NOMO-1 (cell line): Measurements from ENCODE around the gene QSOX2.

Experiments used
- DNase-seq, 2 experiments: peaks; one replicate each; lab custom pipeline; 2025; ENCODE audit not compliant: unreplicated experiment in 2 of 2; lab: John Stamatoyannopoulos, UW

The QSOX2 gene

DNA sequence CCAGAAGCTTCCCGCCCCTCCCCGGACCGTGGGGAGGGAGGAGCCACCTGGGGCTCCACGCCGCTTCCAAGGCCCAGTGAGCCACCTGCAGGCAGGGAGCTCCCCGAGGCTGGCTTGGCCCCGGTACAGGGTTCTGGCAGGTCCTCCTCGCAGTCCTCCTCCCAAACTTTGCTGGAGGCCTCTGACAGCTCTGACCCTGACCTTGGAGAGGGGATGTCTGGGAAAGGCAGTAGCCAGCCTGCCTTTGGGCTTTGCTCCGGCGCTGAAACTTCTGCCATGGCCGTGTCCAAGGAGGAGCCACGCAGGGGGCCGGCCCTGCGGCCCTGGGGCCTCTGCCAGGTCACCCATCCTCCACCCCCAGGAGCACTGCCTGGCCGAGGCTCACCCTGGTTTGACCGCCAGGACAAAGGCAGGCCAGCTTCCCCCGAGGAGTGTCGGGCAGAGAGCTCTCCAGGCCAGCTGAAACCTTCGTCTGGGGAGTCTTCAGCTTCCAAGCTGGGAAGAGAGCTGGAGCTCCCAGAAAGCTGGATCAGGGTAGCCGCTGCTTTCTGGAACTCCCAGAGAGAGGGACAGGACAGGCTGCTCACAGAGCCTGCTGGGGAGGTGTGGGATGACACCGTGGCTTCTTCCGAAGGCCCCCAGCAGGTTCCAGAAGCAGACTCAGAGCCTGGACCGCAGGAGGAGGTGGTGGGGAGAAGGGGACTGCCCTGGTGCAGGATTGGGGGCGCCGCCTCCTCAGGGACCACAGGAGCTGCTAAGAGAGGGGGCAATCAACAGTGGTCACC is 9.0 kb upstream of the QSOX2 start:
- no peak for DNase-seq

DNA sequence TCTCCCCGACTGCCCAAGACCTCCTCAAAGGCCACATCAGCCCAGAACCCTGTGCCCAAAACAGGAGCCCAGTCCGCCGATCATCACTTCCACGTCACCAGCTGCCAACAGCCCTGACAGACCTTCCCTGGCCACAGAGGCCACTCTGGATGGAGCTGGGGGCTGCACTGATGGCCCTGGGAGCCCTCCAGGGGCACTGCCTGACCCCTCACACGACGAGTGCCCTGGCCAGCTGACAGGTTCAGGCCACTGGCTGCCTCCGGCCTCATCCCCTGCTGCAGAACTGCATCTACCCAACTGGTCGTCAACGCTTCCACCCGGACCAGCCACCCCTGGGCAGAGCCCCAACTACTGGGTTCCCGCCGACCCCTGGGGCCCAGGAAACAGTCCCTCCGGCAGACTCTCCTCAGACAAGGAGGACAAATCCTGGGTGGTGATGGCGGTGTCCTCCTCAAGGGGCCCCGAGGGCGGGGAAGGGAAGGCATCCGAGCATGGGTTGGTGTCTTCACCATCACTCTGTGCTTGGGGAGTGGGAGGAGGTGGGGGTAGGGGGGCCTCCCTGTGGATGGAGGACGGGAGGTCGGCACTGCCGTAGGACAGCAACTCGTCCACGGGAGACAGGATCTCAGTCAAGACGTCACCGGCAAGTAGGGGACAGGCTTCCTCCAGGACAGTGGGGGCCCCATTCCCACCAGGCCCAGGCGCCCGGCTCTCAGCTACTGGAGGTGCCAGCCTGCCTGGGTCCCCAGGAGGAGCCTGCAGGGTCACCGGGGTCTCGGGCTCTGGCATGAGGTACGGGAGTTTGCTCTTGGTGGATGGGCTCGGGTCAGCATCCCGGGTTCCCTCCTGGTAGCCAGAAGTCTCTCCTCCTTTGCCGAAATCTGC is 7.9 kb upstream of the QSOX2 start:
- no peak for DNase-seq

DNA sequence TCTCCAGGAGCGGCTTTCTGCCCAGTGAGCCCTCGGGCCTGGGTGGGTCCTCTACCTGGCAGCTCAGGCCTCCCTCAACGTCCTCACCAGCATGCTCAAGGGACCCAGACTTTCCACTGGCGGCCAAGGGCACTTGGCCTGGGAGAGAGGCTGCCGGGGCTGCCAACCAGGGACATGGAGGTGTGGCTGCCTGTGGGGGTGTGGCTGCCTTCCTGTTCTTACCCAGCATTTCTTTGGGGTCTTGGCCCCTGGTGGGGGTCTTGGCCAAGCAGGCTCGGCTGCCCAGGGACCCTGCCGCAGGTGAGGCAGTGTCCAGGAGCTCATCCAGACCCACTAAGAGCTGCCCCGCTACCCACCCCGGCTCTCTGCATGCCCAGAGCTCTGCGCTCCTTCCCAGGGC is 7.2 kb upstream of the QSOX2 start:
- no peak for DNase-seq

DNA sequence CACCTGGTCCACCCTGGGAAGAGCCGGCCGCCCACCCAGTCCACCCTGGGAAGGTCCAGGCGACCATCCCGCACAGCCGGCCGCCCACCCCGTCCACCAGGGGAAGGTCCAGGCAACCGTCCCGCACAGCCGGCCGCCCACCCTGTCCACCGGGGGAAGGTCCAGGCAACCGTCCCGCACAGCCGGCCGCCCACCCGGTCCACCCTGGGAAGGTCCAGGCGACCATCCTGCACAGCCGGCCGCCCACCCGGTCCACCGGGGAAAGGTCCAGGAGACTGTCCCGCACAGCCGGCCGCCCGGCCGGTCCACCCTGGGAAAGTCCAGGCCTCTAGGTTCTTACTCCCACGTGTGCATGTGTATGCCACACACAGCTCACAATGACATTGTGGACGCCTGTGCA is 6.7 kb upstream of the QSOX2 start:
- DNase-seq = no peak

DNA sequence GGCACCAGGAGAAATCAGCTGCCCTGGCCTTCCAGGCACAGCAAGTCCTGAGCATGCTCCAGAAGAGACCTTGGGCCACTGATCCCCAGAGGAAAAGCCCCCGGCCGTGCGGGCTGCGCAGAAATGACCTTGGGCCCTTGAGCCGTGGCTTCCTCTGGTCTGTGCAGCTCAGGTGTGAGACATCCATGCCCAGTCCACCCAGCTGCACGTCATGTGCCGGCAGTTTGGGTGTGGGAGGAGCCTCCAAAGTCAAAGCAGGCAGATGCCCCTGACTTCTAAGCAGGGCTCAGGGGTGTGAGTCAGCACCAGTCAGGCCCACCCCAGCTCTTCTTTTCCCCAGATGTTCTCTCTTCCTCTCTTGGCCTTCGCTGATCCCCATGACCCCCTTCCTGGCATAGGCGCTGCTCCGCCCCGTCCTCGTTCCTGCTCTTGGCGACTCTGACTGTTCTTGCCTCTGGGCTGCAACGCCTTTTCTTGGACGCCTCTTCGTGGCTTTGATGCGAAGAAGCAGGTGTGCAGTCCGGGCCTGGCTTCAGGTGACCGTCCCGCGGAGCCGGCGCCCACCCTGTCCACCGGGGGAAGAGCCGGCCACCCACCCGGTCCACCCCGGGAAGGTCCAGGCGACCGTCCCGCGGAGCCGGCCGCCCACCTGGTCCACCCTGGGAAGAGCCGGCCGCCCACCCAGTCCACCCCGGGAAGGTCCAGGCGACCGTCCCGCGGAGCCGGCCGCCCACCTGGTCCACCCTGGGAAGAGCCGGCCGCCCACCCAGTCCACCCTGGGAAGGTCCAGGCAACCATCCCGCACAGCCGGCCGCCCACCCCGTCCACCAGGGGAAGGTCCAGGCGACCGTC is 5.9 kb upstream of the QSOX2 start:
- DNase-seq = no peak

DNA sequence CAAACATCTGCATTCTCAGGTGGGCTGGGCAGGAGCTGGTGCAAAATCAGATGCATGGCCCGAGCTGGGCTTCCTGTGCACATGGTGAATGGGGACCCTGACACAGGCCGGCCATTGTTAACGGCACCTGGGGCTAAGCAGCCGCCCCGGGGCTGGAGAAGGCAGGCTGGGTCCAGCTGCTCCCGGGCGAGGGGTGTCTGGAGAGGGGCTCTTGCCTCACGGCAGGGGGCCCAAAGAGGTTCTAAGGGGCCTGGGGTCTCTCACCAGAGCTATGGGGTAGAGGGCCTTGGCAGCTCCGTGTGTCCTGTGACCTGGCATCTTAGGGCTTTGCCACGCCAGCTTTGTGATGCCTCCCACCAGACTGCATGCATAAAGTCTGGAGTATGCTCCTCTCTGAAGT is 5.1 kb upstream of the QSOX2 start:
- DNase-seq = no peak

DNA sequence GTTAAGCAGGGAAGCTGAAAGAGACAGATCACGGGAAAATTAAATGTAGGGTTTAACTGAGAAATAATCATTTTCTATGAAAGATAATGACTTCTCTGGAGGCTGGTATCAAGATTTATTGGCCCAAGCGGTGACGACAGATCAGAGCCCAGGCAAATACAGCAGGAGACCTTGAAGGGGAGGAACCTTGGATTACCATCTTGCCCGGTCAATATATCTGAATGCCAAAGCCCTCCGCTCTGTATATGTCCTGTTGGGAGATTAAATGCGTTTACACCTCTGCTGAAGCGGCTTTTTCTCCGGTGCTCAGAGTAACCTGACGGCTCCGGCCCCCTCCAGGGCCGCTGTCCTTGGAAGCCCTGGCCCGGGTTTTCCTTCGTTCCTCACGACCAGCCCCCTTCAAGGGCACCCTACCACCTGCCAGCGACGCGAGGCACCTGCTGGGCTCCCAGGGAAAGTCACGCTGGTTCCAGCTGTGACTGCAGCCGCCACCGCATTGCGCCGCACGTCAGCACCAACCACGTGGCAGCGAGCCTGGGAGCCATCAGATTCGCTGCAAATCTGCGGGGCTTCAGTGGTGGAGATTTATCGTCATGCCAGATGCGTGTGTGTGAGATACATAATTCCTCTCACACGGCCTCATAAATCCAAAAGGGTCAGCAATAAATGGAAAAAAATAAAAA is 4.4 kb upstream of the QSOX2 start:
- DNase-seq = no peak

DNA sequence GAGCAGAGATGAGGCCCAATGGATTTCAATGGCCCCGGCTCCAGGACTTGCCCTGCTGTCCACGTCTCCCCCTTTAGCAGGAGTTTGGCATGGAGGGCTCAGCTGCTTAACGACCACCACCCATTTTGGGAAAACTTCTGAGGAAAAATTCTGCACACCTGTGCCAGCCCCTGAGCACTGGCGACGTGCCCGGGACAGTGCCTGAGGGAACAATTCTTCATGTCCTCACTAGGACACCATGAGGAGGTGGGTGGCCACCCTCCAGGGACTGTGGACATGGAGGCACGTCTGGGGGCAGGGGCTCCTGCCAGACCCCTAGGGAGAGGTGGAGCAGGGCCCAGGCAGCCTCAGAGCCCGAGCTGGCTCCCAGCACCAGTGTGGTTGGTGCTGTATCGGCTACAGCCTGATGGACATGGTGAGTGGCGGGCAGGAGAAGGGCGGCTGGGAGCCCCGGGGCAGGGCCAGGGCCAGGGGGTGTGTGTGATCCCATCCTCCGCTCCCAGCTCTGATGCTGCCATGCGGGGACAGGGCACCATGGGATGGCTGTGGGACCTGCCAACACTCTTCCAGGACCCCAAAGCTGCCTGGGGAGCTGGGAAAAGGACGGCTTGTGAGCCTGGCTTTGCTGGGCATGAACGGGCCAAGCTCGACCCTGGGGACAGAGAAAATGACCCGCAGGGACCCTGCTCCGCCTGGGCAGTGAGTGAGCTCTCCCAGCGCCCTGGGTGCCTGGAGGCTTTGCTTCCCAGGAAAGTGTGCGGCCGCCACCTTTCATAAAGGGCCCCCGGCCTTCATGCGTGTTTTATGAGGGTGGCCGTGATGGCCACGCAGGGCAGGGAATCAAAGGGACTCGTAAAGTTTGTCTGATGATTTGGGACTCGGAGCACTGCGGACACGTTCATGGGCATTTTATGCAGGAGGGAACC is 3.6 kb upstream of the QSOX2 start:
- DNase-seq = no peak

DNA sequence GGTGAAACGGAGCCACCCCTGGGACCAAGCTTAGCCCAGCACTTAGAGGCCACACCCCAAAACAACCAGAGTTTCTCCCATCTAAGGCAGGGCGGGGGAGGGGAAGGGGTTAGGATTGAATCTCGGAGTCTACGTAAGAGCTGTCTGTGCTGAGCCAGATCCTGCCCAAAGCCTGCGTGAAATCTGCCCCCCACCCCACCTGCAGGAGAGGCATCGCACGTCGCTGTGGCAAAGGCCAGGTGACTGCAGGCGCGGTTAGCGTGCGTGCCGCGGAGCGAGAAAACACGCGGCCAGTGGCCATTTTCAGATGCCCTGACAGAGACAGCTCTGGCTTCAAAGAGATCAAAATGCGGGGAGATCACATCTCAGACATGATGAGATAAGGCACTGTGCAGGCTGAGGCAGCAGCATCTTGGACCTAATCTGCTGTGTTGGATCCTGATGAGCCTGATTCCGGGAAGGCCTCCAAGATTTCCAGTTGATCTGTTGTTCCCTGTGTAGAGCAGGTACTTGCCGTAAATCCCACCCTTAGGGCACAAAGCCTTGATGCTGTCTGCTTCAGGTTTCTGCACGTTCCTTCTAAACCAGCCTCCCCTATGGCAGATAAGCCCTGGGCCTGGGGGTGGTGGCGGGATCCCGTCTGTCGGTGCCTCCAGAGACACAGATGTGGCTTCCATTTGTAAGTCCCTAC is 2.5 kb upstream of the QSOX2 start:
- no peak for DNase-seq

DNA sequence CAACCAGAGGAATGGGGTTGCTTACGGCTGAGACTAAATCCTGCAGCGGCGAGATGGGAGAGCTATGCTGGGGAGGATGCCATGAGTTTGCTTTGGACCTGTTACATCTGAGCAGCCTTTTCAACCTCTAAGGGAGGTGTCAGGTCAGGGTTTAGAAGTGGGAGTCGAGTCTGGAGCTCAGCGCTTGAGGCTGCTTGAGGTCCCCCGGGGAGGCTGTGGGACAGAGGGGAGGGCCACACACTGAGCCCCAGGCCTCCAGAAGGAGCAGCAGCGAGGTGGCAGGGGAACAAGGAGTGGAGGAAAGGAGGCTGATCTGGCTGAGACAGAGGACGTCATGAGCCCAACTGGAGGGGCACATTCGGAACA is 1.9 kb upstream of the QSOX2 start:
- DNase-seq = no peak

DNA sequence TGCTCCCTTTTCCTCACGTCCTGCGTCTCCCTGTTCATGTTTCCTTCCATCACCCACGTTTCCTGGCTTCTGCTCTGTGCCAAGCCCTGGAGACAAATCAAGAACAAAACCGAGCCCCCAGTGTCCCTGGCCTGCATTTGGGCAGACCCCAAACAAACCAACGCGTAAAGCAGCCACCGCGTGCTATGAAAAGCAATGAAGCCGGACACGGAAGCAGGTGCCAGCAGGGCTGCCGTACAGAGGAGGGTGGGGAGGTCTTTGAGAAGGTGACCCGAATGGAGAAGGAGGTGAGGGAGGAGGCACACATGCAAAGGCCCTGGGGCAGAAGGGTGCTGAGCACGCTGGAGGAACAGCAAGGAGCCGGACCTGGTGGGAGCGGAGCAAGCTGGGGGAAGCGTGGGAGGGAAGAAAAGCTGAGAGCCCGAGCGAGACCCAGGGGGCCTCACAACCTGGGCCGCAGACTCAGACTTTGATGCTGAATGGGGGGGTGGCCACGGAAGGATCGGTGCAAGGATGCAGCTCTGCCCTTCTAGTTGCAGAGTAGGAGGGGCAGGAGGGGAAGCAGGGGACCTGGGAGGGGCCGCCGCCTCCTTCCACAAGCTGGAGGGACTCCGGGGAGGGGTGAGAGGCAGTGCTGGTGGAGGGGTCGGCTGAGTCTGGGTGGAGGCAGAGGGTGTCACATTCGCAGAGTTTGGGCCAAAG is 1.4 kb upstream of the QSOX2 start:
- DNase-seq = no peak

DNA sequence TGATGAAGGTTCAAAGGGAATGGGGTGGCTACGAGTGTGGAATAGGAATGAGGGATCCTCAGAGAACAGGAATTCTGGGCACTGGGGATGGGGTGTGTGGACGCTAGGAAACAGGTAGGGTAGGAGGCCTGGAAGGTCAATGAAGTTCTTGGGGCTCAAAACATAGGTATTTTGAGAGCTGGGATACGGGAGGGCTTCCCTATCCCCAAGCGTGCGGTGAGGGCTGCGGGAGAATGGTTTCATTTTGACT is 718 bp downstream of the QSOX2 start:
- no peak for DNase-seq

DNA sequence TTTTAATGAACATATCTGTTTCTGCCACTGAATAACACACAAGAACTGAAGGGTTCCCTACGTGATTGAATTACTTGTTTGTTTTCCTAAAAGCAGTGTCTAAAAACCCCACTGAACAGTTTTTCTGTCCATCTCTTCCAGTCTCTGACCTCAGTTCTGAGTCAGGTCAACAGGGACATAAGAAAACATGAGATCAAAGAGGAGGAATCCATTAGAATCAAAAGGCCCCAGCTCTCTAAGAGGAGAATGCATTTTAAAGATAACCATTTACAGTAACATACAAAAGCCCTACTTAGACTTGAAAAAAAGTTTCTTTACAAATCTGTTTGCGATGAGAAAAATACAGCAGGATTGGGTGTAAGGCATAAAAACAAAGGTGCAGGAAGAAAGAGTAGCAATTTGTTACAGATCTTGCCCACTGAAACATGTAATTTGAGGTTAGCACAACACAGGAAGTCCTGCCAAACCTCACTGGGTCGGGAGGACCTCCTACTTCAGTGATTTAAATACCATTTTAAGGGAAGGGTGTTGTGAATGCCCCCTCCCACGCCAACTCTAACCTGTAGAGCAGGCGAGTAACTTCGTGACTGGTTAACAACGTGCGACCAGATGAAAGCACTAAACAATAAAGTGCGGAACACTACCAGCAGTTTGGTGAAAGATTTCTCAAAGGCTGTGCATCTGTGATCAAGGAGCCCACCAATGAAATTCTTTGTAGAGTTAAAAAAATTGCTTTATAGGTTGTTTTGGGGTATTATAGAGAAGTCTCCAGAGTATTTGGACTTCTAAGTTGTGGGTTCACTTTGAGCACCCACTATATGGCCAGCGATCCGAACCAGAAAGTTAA is 1.3 kb downstream of the QSOX2 start:
- DNase-seq = peak; percentile 21 to 64

DNA sequence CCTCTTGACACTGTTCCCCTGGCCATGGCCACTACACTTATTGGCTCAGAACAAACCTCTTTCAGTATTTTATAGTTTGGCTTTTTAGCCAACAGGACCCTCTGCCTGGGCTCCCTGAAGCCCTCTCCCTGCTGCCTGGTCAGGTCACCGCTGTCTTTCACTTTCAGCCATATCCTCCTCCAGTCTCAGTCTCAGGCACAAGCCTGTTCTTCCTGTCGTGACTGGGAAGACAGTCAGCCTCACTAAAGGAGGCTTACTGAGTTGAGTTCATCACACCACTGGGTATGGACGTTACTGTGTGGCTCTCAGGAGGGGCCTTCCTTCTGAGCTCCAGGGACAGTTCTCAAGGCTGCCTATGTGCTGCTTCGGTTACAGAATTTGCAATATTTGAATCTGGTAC is 2.0 kb downstream of the QSOX2 start:
- DNase-seq = no peak

DNA sequence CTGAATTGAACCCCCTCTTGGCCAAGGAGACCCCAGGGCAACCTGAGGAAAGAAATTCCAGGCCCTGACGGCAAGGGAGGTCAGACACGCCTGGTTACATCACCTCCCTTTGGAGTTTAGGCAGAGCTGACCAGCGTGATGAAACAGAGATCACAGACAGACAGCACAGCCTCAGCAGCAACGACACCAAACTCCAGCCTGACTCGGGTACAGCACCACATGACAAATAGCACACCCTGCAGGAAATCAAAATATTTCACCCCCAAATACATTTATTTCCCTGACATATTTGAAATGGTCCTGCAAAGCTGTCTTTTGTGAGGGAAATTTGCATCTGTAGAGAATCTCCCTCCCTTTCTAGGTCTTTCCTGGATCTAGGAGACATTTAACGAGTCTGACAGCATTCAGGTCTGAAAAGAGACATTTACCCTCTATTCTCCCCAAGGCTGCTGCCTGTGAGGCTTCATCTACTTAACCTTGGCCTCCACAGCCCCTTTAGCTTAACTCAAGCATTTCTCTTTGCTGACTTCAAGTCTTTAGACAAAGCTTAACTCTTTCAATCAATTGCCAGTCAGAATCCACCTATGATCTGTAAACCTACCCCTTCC is 2.6 kb downstream of the QSOX2 start:
- DNase-seq = peak in 1 of 2 experiments; percentile 12

DNA sequence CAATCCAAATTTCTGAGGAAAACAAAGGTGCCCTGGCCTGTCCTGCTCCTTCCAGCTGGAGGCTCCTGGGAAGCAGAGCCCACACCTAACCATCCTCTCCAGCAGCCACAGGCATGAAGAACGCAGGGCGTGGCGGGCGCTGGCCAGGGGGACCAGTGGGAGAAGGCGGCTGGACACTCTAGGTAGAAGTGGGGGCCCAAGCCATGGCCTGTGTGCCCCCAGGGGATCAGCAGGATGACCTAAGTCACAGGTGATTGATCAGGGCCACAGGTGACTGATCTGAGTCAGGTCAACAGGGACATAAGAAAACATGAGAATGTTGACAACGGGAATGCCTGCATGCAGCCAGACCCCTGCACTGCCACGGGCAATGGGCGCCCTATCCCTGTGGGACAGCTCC is 3.4 kb downstream of the QSOX2 start:
- DNase-seq = no peak

DNA sequence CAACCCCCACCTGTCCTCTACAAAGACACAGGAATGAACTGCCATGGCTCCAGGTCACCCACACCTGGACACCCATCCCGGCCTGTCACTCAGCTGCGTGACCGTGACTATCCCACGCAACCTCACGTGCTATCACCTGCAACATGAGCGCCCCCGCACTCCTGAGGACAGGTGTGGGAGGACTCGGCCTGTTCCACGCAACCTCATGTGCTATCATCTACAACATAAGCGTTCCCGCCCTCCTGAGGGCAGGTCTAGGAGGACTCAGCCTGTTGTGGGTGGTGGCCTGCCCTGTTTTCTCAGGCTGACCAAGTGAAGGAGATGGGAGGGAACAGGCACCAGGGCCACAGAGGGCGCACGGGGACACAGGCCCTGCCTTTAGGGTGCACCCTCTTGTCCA is 4.1 kb downstream of the QSOX2 start:
- no peak for DNase-seq
